GM13977 (cell line): ENCODE measurements around the gene LEMD2.

ENCODE experiments used
- DNase-seq: peaks from one replicate; pipeline ENCODE4 v3.0.0; 2012; ENCODE audit warnings: low spot score
- CTCF ChIP-seq: IDR thresholded peaks from 2 replicates; pipeline ENCODE4 v1.5.1; 2012; ENCODE audit warnings: mild to moderate bottlenecking, control low read depth; ENCODE audit not compliant: insufficient read depth; ENCODE audit errors: extremely low read depth, missing control alignments
- in situ Hi-C: fragments of 300-500 bp; cut with MboI; formaldehyde crosslinking; loops from one replicate; pipeline ENCODE4 v1.12.0; 2022; ENCODE audit warnings: low sequenced_read_pairs, low pct_unique_long_range_greater_than_20kb, mixed read lengths, inconsistent platforms; ENCODE audit not compliant: unreplicated experiment

Gene LEMD2

GRCh38 chr6:33787954-33788693 lies 806 bp downstream of the LEMD2 start:
- in situ Hi-C loops = loop anchor here (10.0 to 25.0 kb wide), 2 partner anchors 249 to 367 kb away; no protein-coding TSS in a partner anchor
- DNase-seq = peak; percentile 88
- TF ChIP-seq CTCF = no peak

GRCh38 chr6:33787346-33787953 lies 1.5 kb downstream of the LEMD2 start:
- no peak for DNase-seq
- in situ Hi-C loops = loop anchor here (10.0 to 25.0 kb wide), 2 partner anchors 250 to 367 kb away; no protein-coding TSS in a partner anchor
- TF ChIP-seq CTCF = no peak

GRCh38 chr6:33786736-33787135 lies 2.2 kb downstream of the LEMD2 start:
- no peak for DNase-seq
- no peak for TF ChIP-seq CTCF
- in situ Hi-C loops = loop anchor here (10.0 to 25.0 kb wide), 2 partner anchors 251 to 368 kb away; no protein-coding TSS in a partner anchor

- no peak for TF ChIP-seq CTCF
- DNase-seq = no peak
- in situ Hi-C loops = loop anchor here (10.0 to 25.0 kb wide), 2 partner anchors 252 to 369 kb away; no protein-coding TSS in a partner anchor
Measured at GRCh38 chr6:33785778-33786177, 3.2 kb downstream of the LEMD2 start.

GRCh38 chr6:33784787-33785186 lies 4.1 kb downstream of the LEMD2 start:
- in situ Hi-C loops = loop anchor here (10.0 to 25.0 kb wide), 2 partner anchors 253 to 370 kb away; no protein-coding TSS in a partner anchor
- no peak for DNase-seq
- no peak for TF ChIP-seq CTCF

GRCh38 chr6:33783781-33784520 lies 5.0 kb downstream of the LEMD2 start:
- no peak for TF ChIP-seq CTCF
- DNase-seq = no peak
- in situ Hi-C loops = loop anchor here (10.0 to 25.0 kb wide), 2 partner anchors 253 to 371 kb away; no protein-coding TSS in a partner anchor
